IMR-90 (cell line): ENCODE results near the gene MMP24. TPM values are rescaled to one million over a fixed set of nuclear protein-coding genes. Genes with fewer than 3 reads are reported as not detected.

Experiments used
- ATAC-seq: fragments of 200-7000 bp; cut with Tn5 transposase; 2 replicates; pipeline ENCODE4 v1.9.1; 2020; ENCODE audit warnings: low read depth, mild to moderate bottlenecking, moderate library complexity
- BruUV-seq: library from RNA; stranded (reverse); fragments of 400-500 nt; replicated peaks from 2 replicates; lab custom pipeline; 2021; lab: Mats Ljungman, UMichigan
- CTCF ChIA-PET: fragments of 300-600 bp; formaldehyde crosslinking; extraction: SDS; loops from one replicate; lab custom pipeline; 2021; ENCODE audit warnings: antibody characterized with exemption; lab: Yijun Ruan, JAX
- POLR2A ChIA-PET: fragments of 300-600 bp; sonication (Branson Sonifier 250); formaldehyde crosslinking; loops from one replicate; lab custom pipeline; 2022; ENCODE audit warnings: antibody characterized with exemption; ENCODE audit not compliant: unreplicated experiment; lab: Charles Lee
- DNase-seq: peaks from one replicate; pipeline ENCODE4 v3.0.0; 2013
- H2AFZ ChIP-seq: replicated peaks from 2 replicates; pipeline ENCODE3; 2013; ENCODE audit warnings: low read length, mild to moderate bottlenecking; ENCODE audit not compliant: poor library complexity
- H2AK5ac ChIP-seq: 2 replicates; pipeline ENCODE4 v1.6.1; 2013; ENCODE audit warnings: low read depth, low read length, inconsistent platforms
- H2AK9ac ChIP-seq: replicated peaks from 2 replicates; pipeline ENCODE3; 2013; ENCODE audit warnings: mild to moderate bottlenecking, low read depth, low read length, moderate library complexity; ENCODE audit not compliant: poor library complexity
- H2BK120ac ChIP-seq: 2 replicates; pipeline ENCODE4 v1.6.1; 2013; ENCODE audit warnings: low read depth, low read length, inconsistent platforms
- H2BK15ac ChIP-seq: 3 replicates; pipeline ENCODE4 v1.6.1; 2013; ENCODE audit warnings: low read depth, low read length, inconsistent platforms
- H2BK20ac ChIP-seq: 2 replicates; pipeline ENCODE4 v1.6.1; 2013; ENCODE audit warnings: low read depth, mild to moderate bottlenecking, inconsistent platforms, low read length, moderate library complexity
- H2BK5ac ChIP-seq: 2 replicates; pipeline ENCODE4 v1.6.1; 2013; ENCODE audit warnings: mild to moderate bottlenecking, low read depth, low read length, inconsistent platforms; ENCODE audit not compliant: poor library complexity, severe bottlenecking
- H3K14ac ChIP-seq: replicated peaks from 2 replicates; pipeline ENCODE4 v1.6.1; 2013; ENCODE audit warnings: low read depth, low read length, inconsistent platforms
- H3K18ac ChIP-seq: 2 replicates; pipeline ENCODE4 v1.6.1; 2013; ENCODE audit warnings: low read depth, low read length, control low read depth
- H3K23ac ChIP-seq: 2 replicates; pipeline ENCODE4 v1.6.1; 2013; ENCODE audit warnings: low read depth, low read length, inconsistent platforms
- H3K27ac ChIP-seq: 2 replicates; pipeline ENCODE4 v1.5.1; 2013; ENCODE audit warnings: mild to moderate bottlenecking, control low read depth, low read length; ENCODE audit not compliant: insufficient read depth
- H3K27me3 ChIP-seq: 2 replicates; pipeline ENCODE4 v1.6.1; 2013; ENCODE audit warnings: low read length; ENCODE audit not compliant: control insufficient read depth, insufficient read depth
- H3K36me3 ChIP-seq: 2 replicates; pipeline ENCODE4 v1.6.1; 2013; ENCODE audit warnings: low read length, mixed read lengths; ENCODE audit not compliant: control insufficient read depth, insufficient read depth
- H3K4ac ChIP-seq: 2 replicates; pipeline ENCODE4 v1.6.1; 2013; ENCODE audit warnings: low read depth, low read length, inconsistent platforms
- H3K4me1 ChIP-seq: 2 replicates; pipeline ENCODE4 v1.6.1; 2013; ENCODE audit warnings: low read length, mixed read lengths; ENCODE audit not compliant: control insufficient read depth, insufficient read depth
- H3K4me2 ChIP-seq: 2 replicates; pipeline ENCODE4 v1.6.1; 2013; ENCODE audit warnings: low read depth, mild to moderate bottlenecking, control low read depth, low read length, moderate library complexity
- H3K4me3 ChIP-seq: 2 replicates; pipeline ENCODE4 v1.5.1; 2013; ENCODE audit warnings: low read depth, mild to moderate bottlenecking, control low read depth, low read length, moderate library complexity; ENCODE audit not compliant: insufficient read depth
- H3K56ac ChIP-seq: 2 replicates; pipeline ENCODE4 v1.6.1; 2013; ENCODE audit warnings: low read length, inconsistent platforms; ENCODE audit not compliant: insufficient read depth; ENCODE audit errors: extremely low read depth
- H3K79me1 ChIP-seq, 2 experiments: 2 replicates each; pipeline ENCODE4 v1.6.1; 2013; ENCODE audit warnings: low read length in 2 of 2, inconsistent platforms in 1 of 2, low read depth in 1 of 2
- H3K9ac ChIP-seq: 2 replicates; pipeline ENCODE4 v1.6.1; 2013; ENCODE audit warnings: low read depth, low read length, control low read depth
- H3K9me1 ChIP-seq: 2 replicates; pipeline ENCODE4 v1.6.1; 2013; ENCODE audit warnings: low read length, inconsistent platforms; ENCODE audit not compliant: insufficient read depth
- H3K9me3 ChIP-seq: 2 replicates; pipeline ENCODE4 v1.6.1; 2013; ENCODE audit warnings: low read length; ENCODE audit not compliant: control insufficient read depth, insufficient read depth
- H4K20me1 ChIP-seq: 2 replicates; pipeline ENCODE4 v1.6.1; 2013; ENCODE audit warnings: low read length, inconsistent platforms; ENCODE audit not compliant: insufficient read depth
- H4K5ac ChIP-seq: 2 replicates; pipeline ENCODE4 v1.6.1; 2013; ENCODE audit warnings: mild to moderate bottlenecking, low read depth, low read length, control low read depth
- H4K8ac ChIP-seq, 2 experiments: 2 replicates each; pipeline ENCODE4 v1.6.1; 2013; ENCODE audit warnings: low read depth in 2 of 2, low read length in 2 of 2, control low read depth in 1 of 2, inconsistent platforms in 1 of 2
- H4K91ac ChIP-seq: 2 replicates; pipeline ENCODE4 v1.6.1; 2013; ENCODE audit warnings: low read depth, low read length, inconsistent platforms; ENCODE audit not compliant: insufficient read depth
- FOS ChIP-seq: fragments of 150-350 bp; IDR thresholded peaks from 2 replicates; pipeline ENCODE4 v1.6.1; 2016; ENCODE audit warnings: low read depth, low read length
- MAFK ChIP-seq: IDR thresholded peaks from 2 replicates; pipeline ENCODE4 v1.6.1; 2012; ENCODE audit warnings: low read depth, low read length, improper control_type of control experiment
- RCOR1 ChIP-seq: IDR thresholded peaks from 2 replicates; pipeline ENCODE4 v1.6.1; 2012; ENCODE audit warnings: mild to moderate bottlenecking, low read length, improper control_type of control experiment; ENCODE audit not compliant: insufficient replicate concordance
- USF2 ChIP-seq: fragments of 150-350 bp; IDR thresholded peaks from 2 replicates; pipeline ENCODE4 v1.6.1; 2017; ENCODE audit warnings: mild to moderate bottlenecking, antibody characterized with exemption, low read length, low read depth
- WGBS, 2 experiments: methylation state at CpG; one replicate each; pipeline versions ENCODE4 v1.1.5 to v1.1.7; 2013; ENCODE audit warnings: missing lambda C conversion rate in 2 of 2; ENCODE audit not compliant: insufficient read length in 1 of 2; ENCODE audit errors: extremely low coverage in 2 of 2; 5-methylcytosine and 5-hydroxymethylcytosine counted together
- dilution Hi-C: fragments of 300-500 bp; cut with HindIII; formaldehyde crosslinking; loops from one replicate; pipeline ENCODE4 v1.14.3; 2018; ENCODE audit warnings: low sequenced_read_pairs; ENCODE audit not compliant: unreplicated experiment
- in situ Hi-C: fragments of 300-500 bp; cut with MboI; formaldehyde crosslinking; loops from 3 replicates; pipeline ENCODE4 v1.14.3; 2019; ENCODE audit warnings: low sequenced_read_pairs, inconsistent platforms, mixed read lengths
- intact Hi-C: fragments of 100-400 bp; cut with micrococcal nuclease; formaldehyde crosslinking; loops from 2 replicates; pipeline ENCODE4 v1.10.0; 2022
- polyA plus RNA-seq, 3 experiments: library from polyadenylated mRNA; depleted of rRNA; stranded (reverse); fragments of >200 nt; gene quantifications; 2 replicates each; pipeline ENCODE4 v1.2.3, GENCODE V29; 2012; ENCODE audit warnings: low replicate concordance in 1 of 3
- total RNA-seq: library from RNA; depleted of rRNA; stranded (reverse); fragments of >200 nt; gene quantifications from 2 replicates; pipeline ENCODE4 v1.2.3, GENCODE V29; 2012

The MMP24 gene
- total and polyA plus RNA-seq, 2 of the 4 experiments (the other 2 are of a cell fraction), result 0.36 to 0.79 TPM

- Histone ChIP-seq H3K4me1 (peaks cover 19% of the 10 kb centered on the region), H4K8ac (0 out of 4 replicates have a peak overlapping the region, but pooled peaks of 1 of the 2 experiments have one; percentile 11), H3K14ac (no peak overlapping the region), H3K36me3 (no peaks in the 10 kb centered on the region), H2AK5ac (0 out of 2 replicates have a peak overlapping the region, but pooled peaks have one; percentile 11), H3K27ac (no peak overlapping the region), H2BK20ac (peak overlapping the region; percentile 61; the same call in 1 of the 2 replicates), H3K18ac (no peak overlapping the region; the same call in 1 of the 2 replicates), H2BK5ac (no peak overlapping the region), H3K4me2 (no peak overlapping the region), H2AK9ac (no peak overlapping the region), H4K20me1 (no peaks in the 10 kb centered on the region), H4K91ac (peak overlapping the region; percentile 26), H2AFZ (no peak overlapping the region), H4K5ac (no peak overlapping the region), H3K4me3 (no peak overlapping the region), H3K27me3 (no peaks in the 10 kb centered on the region), H3K9ac (no peak overlapping the region), H2BK15ac (peak overlapping the region; percentile 12; the same call in 1 of the 3 replicates), H3K79me1 (peaks cover 0 to 41% of the 10 kb centered on the region in 2 experiments; a peak in 2 of 4 replicates), H3K56ac (no peak overlapping the region), H2BK120ac (no peak overlapping the region), H3K4ac (no peak overlapping the region), H3K9me1 (peaks cover 26% of the 10 kb centered on the region), H3K23ac (no peak overlapping the region), H3K9me3 (no peaks in the 10 kb centered on the region)
- intact Hi-C loops (no loop called here), dilution Hi-C loops (no loop called here), in situ Hi-C loops (no loop called here)
- no peak for DNase-seq
- CTCF ChIA-PET, result no interaction called here
- POLR2A ChIA-PET, result no interaction called here
- ATAC-seq, result no peak
- no TSS peak for BruUV-seq
- WGBS, 2 experiments, result no CpG with 5 or more reads among the region's 6 CpGs
- TF ChIP-seq MAFK (no peak), RCOR1 (no peak), USF2 (no peak), FOS (no peak)
Observed at GRCh38 chr20:35325401-35325800, 98.9 kb downstream of the MMP24 start.
